Measurements from ENCODE around the gene PON3.

PON3 gene

Small RNA genes lying within 50 kb of the gene (small RNA-seq; reads per million reads assigned to genes)
- gene AC004022.2 = 0 reads per million in 2 experiments

All from SK-N-DZ (cell line).